Measurements from ENCODE around the gene SAP30BP.

The SAP30BP gene

DNA sequence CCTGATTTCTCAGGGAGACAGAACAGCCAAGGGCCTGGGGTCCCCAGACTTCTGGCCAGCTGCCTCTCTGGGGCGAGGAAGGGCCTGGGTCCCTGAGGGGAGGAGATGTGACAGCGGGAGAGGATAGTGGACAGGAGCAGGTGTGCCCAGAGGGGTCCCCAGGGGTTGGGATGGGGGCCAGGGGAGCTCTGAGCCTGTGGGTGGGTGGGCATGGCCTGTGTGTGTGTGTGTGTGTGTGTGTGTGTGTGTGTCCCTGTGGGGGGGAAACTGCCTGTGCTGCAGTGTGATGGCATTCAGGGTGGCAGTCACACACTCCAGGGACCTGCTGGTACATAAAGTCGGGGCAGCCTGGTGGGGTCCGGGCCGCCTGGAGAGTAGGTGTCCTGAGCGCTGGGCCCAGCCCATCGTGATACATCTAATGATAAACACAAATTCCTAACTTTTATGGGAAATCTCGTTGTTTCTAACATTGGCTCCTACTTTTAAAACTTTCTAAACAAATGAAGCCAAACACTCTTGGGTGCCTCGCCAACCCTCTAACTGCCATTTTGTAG lies 55.5 kb downstream of the SAP30BP start:
- DNase-seq, result no peak

DNA sequence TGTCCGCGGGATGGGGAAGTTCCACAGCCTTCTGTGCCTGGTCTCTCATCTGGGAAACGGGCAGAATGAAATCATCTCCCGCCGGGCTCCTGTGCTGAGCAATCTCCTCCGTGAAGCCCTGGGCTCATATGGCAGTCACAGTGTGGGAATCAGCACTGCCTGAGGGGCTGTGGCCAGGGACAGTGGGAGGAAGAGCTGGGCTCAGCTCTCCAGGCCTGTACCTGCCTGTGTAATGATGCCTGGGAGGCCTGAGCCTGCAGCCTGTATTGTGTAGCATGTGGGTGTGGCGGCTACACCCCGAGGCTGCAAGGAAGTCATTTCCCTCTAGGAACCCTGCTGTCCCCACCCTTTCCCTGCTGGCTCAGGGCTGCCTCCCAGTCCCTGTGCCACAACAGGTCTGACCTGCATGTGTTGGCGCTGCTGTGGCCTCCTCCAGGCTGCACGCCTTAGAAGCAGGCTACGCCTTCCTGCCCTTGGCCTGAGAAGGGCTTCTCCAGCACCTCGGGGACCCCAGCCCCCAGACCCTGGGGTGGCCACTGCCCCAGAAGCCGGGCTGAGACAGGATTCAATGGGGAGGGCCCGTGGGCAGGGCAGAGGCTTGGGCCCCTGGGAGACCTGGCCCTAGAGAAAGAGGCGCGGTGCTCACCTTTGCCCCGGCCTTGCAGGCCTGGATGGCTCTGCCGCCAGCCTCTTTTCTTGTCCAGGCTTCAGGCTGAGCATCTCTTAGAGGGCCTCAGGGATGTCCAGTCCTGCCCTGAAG lies 56.2 kb downstream of the SAP30BP start:
- no peak for DNase-seq

DNA sequence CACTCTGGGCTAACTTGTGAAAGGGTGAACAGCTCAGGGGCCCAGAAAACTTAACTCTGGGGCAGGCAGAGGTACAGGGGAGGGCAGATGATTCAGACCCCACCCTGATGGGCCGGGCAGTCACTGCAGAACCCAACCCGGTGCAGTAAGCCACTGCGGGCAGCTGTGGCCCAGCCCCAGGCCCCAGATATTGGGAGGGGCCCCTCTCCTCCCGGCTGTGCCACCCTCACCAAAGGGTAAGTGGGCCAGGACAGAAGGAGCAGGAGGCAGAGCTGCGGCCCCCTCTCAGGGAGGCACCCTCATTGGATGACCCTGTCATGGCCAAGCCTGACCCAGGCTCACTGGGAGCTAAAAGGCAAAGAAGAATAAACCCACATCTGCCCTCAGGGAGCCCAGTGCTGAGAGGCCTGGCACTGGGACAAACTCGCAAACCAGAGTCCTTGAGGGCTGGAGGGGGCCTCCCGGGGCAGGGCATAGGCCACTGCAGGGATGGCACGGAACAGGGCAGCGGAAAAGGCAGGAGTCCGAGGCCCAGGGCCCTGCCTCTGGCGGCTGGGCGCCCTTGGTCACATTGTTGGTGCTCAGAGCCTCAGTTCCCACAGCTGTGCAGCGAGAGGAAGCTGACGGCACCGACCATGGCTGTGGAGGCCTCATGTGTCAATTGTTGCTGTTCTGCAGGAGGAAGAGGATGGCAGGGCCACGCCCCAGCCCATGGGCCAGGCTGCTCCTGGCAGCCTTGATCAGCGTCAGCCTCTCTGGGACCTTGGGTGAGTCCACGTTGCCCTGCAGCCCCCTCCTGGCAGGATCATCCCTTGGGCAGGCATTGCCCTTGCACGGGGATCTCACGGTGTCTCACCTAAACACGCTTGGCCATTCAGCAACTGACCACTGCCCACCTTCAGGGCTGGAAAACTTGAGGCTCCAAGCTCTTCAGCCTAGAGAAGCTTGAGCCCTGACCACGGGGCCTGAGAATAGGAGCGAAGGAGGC lies 57.2 kb downstream of the SAP30BP start:
- no peak for DNase-seq

DNA sequence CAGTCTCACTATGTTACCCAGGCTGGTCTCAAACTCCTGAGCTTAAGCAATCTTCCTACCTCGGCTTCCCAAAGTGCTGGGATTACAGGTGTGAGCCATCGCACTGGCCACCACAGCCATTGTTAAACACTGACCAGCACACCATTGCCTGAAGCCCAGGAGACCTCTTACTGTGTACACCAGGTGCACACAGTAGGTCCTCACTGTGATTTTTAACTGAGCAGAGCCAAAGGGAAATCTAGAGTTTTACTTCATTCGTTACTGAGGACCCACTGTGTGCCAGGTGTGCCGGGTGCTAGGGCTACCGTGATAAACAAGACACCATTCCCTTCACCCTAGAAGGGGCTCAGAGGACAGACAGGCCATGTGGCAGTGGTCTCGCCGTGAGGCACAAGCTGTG lies 58.4 kb downstream of the SAP30BP start:
- DNase-seq, result no peak

DNA sequence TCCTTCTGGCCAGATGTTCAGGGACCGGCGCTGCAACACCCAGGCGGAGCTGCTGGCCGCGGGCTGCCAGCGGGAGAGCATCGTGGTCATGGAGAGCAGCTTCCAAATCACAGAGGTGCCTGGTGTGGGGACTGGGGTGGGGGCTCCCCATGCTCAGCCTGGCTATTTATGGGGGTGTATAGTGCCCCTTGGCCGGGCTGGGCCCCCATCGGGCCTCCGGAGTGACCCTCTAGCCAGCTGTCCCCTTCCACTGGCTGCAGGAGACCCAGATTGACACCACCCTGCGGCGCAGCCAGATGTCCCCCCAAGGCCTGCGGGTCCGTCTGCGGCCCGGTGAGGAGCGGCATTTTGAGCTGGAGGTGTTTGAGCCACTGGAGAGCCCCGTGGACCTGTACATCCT lies 60.3 kb downstream of the SAP30BP start:
- no peak for DNase-seq

DNA sequence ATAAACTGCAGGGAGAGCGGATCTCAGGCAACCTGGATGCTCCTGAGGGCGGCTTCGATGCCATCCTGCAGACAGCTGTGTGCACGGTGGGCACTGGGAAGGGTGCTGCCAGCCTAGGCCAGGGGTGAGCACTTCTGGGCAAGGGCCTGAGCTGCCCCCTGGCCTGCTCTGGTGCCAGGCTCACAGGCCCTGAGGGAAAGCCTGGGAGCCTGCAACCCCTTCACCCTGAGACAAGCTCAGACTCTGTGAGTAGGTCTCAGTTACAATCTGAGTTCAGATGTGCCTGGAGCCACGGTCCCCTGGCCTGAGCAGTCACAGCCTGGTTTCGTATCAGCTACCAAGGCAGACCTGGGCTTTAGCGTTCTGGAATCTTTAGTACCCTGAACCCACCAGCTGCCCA lies 62.2 kb downstream of the SAP30BP start:
- DNase-seq, result no peak

DNA sequence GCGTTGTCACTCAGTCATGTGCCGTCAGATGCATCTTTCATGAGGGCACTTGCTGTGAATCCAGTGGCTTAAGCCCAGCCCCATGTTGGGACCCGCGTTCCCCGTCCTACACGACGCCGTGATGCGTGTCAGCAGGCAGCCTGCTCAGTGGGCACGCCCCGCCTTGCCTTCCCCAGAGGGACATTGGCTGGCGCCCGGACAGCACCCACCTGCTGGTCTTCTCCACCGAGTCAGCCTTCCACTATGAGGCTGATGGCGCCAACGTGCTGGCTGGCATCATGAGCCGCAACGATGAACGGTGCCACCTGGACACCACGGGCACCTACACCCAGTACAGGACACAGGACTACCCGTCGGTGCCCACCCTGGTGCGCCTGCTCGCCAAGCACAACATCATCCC lies 62.9 kb downstream of the SAP30BP start:
- no peak for DNase-seq

DNA sequence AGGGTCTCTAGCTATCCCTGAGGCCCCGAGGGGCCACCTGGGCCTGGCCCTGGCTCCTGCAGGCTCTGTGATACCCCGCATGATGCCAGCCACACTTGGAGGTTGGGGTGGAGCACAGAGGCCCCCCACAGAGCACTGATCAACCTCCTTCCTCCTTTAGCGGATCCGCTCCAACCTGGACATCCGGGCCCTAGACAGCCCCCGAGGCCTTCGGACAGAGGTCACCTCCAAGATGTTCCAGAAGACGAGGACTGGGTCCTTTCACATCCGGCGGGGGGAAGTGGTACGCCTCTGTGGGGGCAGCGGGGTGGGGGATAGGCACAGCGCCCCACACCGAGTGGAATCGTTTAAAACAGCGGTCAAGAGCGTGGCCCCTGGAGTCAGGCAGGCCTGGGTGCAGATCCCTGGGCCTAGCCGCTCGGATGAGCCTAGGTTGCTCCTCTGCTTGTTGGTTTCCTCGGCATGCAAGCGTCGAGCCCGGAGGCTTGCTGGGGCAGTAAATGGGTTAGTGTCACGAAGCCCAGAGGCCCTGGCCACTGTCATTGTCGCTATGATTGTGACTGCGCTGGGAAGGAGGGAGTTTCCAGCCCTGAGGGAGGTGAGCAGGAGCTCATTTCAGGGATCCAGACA lies 64.1 kb downstream of the SAP30BP start:
- DNase-seq, result no peak

DNA sequence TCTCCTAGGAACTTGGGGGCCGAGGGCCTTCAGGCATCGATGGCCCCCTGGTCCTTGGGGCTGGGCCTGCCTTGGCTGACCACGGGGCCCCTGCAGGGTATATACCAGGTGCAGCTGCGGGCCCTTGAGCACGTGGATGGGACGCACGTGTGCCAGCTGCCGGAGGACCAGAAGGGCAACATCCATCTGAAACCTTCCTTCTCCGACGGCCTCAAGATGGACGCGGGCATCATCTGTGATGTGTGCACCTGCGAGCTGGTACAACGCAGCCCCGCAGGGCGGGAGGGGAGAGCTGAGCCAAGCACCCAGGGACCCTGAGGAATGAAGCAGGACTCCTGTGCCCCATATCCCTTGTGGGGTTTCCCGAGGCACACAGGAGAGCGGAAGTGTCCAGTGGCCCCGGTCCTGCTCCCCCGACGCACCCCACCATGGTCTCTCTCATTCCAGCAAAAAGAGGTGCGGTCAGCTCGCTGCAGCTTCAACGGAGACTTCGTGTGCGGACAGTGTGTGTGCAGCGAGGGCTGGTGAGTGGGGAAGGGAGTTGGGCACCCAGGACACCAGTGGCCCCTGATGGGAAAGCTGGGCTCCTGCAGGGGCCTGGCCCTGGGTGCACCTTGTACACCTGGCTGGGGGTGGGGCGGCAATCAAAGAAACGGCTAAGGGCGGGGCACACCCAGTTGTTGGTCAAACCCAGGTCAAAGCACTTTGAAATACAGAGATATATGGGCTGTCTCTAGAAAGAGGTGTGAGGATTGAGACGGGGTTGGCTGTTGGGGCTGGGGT lies 64.8 kb downstream of the SAP30BP start:
- DNase-seq, result no peak

DNA sequence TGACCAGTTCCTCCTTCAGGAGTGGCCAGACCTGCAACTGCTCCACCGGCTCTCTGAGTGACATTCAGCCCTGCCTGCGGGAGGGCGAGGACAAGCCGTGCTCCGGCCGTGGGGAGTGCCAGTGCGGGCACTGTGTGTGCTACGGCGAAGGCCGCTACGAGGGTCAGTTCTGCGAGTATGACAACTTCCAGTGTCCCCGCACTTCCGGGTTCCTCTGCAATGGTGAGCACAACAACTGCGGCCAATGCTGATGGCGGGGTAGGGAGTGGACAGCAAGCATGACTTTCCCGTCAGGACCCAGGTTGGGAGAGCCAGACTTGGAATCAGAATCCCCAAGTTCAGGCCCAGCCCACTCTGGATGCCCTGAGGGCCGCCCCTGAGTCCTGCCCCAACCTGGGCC lies 66.3 kb downstream of the SAP30BP start:
- DNase-seq, result no peak

DNA sequence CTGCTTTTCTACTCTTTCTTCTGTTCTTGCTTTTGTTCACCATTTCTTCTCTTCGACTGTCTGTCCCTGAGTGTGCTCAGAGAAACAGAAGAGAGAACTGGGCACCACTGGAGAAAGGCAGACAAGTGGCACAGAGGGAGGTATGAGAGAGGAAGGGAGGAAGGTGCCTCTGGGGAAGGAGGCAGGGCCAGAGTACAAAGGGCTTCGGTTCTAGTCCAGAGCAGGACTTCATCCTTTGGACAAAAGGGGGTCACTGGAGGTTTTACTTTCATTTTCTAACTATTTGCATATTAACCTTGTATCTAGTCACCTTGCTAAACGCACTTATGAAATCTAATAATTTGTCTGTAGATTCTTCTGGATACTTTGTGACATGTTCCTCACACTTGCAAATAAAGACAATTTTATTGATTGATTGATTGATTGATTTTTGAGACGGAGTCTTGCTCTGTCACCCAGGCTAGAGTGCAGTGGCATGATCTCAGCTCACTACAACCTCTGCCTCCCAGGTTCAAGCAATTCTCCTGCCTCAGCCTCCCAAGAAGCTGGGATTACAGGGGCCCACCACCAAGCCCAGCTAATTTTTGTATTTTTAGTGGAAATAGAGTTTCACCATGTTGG lies 67.6 kb downstream of the SAP30BP start:
- no peak for DNase-seq

DNA sequence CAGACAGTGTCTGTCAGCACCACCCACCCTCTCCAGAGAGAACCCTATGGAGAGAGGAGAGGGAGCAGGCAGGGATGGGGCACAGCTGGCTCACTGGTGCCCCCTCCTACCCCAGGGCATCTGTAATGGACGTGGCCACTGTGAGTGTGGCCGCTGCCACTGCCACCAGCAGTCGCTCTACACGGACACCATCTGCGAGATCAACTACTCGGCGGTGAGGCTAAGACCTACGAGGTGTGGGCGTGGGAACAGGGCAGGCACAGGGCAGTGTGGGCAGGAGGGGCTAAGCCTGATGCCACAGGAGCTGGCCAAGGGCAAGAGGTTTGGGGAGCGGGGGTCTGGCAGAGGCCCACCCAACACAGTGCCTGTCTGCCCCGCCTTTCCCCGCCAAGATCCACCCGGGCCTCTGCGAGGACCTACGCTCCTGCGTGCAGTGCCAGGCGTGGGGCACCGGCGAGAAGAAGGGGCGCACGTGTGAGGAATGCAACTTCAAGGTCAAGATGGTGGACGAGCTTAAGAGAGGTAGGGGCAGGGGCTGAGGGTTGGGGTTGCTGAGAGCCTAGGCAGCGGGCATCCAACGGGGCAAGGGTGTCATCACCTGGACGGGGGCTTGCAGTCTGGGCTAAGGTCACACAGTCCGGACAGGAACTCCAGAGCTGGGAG lies 69.2 kb downstream of the SAP30BP start:
- no peak for DNase-seq

DNA sequence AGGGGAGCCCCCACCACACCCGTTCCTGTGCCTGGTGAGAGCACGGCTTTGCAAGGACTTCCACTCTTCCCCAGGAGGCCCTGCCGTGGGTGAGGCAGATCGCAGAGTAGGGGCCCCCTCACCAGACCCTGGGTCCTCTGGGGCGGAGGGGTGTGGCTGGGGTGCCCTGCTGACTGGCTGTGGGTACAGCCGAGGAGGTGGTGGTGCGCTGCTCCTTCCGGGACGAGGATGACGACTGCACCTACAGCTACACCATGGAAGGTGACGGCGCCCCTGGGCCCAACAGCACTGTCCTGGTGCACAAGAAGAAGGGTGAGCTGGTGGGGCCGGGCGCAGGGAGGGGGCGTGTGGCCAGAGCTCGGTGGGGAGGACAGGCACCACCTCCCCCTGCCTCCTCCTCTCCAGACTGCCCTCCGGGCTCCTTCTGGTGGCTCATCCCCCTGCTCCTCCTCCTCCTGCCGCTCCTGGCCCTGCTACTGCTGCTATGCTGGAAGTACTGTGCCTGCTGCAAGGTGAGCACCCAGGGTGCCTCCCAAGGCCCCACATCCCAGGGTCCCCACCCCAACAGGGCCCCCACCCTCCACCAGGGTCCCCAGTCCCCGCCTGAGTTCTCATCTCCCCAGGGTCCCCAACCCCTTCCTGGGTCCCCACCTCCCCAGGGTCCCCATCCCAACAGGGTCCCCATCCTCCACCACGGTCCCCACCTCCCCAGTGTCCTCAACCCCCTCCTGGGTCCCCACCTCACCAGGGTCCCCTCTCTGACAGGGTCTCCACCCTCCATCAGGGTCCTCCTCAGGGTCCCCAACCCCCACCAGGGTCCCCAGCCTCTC lies 70.2 kb downstream of the SAP30BP start:
- DNase-seq, result no peak

DNA sequence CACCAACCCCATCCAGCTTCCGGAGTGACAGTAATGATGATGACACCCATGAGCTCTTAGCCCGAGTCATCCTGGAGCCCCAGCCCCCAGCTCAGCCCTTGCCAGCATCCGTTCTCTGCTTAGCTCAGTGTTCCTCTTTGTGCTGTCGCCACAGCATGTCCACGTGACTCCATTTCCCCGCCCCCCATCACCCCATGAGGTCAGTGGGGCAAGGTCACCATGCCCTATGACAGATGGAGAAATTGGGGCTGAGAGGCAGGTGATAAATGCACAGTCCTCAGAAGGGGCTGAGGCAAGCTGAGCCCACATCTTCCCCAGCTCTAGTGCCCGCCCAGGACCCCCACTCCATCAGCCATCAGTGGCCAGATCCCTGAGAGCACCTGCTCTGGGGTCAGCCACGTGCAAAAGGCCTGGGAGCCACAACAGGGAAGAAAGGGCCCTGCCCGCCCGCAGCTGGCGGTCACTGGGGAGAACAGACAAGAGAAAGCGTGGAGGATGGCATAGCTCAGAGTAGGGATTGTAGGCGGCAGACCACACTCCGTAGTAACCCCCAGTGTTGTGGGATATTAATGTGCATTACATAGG lies 71.2 kb downstream of the SAP30BP start:
- DNase-seq, result no peak

DNA sequence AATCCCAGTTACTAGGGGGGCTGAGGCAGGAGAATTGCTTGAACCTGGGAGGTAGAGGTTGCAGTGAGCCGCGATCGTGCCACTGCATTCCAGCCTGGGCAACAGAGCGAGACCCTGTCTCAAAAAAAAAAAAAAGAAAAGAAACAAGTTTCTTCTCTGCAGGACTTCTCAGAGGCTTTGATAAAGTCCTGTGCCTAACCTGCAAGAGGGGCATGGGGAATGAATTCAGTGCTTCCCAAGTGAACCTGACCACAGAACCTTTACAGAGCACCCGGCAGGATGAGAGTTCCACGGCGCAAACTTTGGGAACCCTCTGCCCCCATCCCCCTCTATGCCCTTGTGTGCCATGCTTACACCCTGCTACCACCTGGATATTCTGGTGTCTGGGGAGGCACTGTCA lies 72.0 kb downstream of the SAP30BP start:
- no peak for DNase-seq

DNA sequence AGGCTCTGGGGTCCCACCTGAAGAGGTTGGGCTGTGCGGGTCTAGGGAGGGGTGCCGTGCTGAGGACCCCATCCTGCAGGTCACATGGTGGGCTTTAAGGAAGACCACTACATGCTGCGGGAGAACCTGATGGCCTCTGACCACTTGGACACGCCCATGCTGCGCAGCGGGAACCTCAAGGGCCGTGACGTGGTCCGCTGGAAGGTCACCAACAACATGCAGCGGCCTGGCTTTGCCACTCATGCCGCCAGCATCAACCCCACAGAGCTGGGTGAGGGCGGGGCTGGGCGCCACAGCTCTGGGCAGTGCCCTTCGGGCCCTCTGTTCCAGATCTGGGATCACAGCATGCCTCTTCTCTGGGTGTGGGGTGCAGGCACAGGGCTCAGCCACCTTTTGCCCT lies 72.7 kb downstream of the SAP30BP start:
- DNase-seq, result no peak

DNA sequence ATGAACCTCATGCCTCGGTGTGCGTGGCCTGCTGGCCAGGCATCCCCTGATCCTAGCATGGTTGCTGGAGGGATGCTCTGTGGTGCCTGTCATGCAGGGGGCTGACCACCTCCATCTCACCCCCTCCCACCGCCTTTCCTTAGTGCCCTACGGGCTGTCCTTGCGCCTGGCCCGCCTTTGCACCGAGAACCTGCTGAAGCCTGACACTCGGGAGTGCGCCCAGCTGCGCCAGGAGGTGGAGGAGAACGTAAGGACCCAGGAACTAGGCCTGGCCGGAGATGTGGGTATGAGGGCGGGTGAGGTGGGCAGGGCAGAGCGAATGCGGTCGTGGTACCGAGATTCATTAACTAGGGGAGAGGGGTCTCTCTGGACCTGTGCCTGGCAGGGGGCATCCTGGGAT lies 73.1 kb downstream of the SAP30BP start:
- no peak for DNase-seq

DNA sequence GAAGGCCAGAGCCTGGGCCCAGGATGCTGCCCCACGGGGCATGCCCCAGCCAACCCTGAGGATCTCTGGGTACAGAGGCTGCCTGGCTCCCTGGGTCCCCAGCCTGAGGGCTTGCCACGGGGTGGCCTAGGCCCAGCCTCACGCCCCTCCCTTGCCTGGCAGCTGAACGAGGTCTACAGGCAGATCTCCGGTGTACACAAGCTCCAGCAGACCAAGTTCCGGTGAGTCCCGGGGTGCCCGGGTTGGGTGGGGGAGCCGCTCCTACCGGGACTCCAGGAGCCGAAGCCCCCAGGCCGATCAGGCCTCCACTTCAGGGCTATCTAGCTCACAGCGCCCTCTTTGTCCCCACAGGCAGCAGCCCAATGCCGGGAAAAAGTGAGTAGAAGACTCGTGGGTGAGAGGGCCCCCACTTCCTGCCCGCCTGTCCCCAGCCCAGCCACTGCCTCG lies 73.5 kb downstream of the SAP30BP start:
- DNase-seq, result no peak

DNA sequence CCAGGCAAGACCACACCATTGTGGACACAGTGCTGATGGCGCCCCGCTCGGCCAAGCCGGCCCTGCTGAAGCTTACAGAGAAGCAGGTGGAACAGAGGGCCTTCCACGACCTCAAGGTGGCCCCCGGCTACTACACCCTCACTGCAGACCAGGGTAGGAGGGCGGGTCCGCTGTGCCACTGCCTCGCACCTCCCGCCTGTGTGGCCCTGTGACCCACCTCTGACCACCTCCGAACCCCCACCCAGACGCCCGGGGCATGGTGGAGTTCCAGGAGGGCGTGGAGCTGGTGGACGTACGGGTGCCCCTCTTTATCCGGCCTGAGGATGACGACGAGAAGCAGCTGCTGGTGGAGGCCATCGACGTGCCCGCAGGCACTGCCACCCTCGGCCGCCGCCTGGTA lies 75.2 kb downstream of the SAP30BP start:
- no peak for DNase-seq

DNA sequence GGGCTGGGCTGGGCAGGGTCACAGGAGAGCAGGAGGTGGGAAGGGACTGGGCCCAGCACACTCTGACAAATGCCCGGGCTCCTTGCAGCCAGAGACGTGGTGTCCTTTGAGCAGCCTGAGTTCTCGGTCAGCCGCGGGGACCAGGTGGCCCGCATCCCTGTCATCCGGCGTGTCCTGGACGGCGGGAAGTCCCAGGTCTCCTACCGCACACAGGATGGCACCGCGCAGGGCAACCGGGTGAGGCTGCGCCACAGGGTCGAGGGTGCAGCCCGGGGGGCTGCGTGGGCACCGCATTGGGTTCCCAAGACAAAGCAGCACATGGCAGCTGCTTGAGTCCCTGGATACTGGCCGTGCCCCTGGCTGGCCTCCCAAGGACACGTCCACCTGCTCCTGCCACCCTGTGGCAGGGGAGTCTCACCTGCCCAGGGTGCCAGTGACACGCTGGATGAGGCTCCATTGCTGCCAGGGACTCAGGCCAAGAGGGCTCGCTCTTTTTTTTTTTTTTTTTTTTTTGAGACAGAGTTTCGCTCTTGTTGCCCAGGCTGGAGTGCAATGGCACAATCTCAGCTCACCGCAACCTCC lies 76.6 kb downstream of the SAP30BP start:
- no peak for DNase-seq

All from NCI-H1694 (cell line).